Head of caudate nucleus (tissue), 42 donors: Measurements from ENCODE around the gene BCAS3.
"Not testable (repeated sequence)": the region's sequence is repeated elsewhere in the genome, so short reads cannot be mapped to it uniquely, and the experiment has no call there.

Source experiments
- DNase-seq, 42 donors: peaks; one replicate each; pipeline versions ENCODE4 v3.0.0 to v3.0.0-alpha.2; 2020 to 2021; ENCODE audit warnings: mixed read lengths in 7 of 42
- intact Hi-C: fragments of 100-400 bp; cut with DNase I; formaldehyde crosslinking; loops from one replicate; pipeline ENCODE4 v1.15.0; 2022

The BCAS3 gene

GRCh38 chr17:60827943-60828342, 150.3 kb downstream of the BCAS3 start:
- no peak for DNase-seq
- intact Hi-C loops, result no loop called here

- DNase-seq, result peak in 1 of 42 donors; percentile 8
- intact Hi-C loops, result no loop called here
These were observed 154.5 kb downstream of the BCAS3 start for GRCh38 chr17:60832151-60832585.

GRCh38 chr17:60832631-60833030, 155.0 kb downstream of the BCAS3 start:
- intact Hi-C loops, result no loop called here
- DNase-seq, result no peak

- intact Hi-C loops, result no loop called here
- no peak for DNase-seq
These were observed 162.8 kb downstream of the BCAS3 start for GRCh38 chr17:60840456-60840855.

GRCh38 chr17:60845012-60845411, 167.4 kb downstream of the BCAS3 start:
- intact Hi-C loops, result no loop called here
- DNase-seq, result no peak

GRCh38 chr17:60846175-60846574, 168.5 kb downstream of the BCAS3 start:
- DNase-seq, result no peak
- intact Hi-C loops, result no loop called here

GRCh38 chr17:60851181-60851580, 173.5 kb downstream of the BCAS3 start:
- intact Hi-C loops, result no loop called here
- no peak for DNase-seq

- DNase-seq, result peak in 8 of 42 donors; percentile 5 to 67 (median 18)
- intact Hi-C loops, result no loop called here
These were observed 180.0 kb downstream of the BCAS3 start for GRCh38 chr17:60857556-60858080.

GRCh38 chr17:60862482-60862881, 184.8 kb downstream of the BCAS3 start:
- intact Hi-C loops, result no loop called here
- DNase-seq, result no peak

GRCh38 chr17:60863892-60864707, 186.4 kb downstream of the BCAS3 start:
- DNase-seq, result no peak
- intact Hi-C loops, result no loop called here

GRCh38 chr17:60864708-60865005, 187.0 kb downstream of the BCAS3 start:
- DNase-seq, result no peak
- intact Hi-C loops, result no loop called here

- intact Hi-C loops, result no loop called here
- no peak for DNase-seq
These were observed 197.1 kb downstream of the BCAS3 start for GRCh38 chr17:60874772-60875171.

GRCh38 chr17:60886731-60887613, 209.3 kb downstream of the BCAS3 start:
- DNase-seq, intact Hi-C loops: not testable (repeated sequence)

- no peak for DNase-seq
- intact Hi-C loops, result no loop called here
These were observed 210.0 kb downstream of the BCAS3 start for GRCh38 chr17:60887614-60888028.

- DNase-seq, result no peak
- intact Hi-C loops, result no loop called here
These were observed 211.4 kb downstream of the BCAS3 start for GRCh38 chr17:60888812-60889709.

GRCh38 chr17:60891149-60891548, 213.5 kb downstream of the BCAS3 start:
- intact Hi-C loops, result no loop called here
- no peak for DNase-seq

- DNase-seq, result no peak
- intact Hi-C loops, result no loop called here
These were observed 215.8 kb downstream of the BCAS3 start for GRCh38 chr17:60893475-60893874.

GRCh38 chr17:60896996-60897395, 219.3 kb downstream of the BCAS3 start:
- intact Hi-C loops, result no loop called here
- no peak for DNase-seq

GRCh38 chr17:60899115-60899514, 221.5 kb downstream of the BCAS3 start:
- DNase-seq, result no peak
- intact Hi-C loops, result no loop called here
